HEK293 (cell line): ENCODE data around the gene PRKAG2.

Experiments
- CTCF ChIA-PET: fragments of 350-600 bp; formaldehyde crosslinking; extraction: SDS; loops from one replicate; lab custom pipeline; 2021; ENCODE audit warnings: antibody characterized with exemption; lab: Yijun Ruan, JAX
- POLR2A ChIA-PET: fragments of 300-600 bp; formaldehyde crosslinking; extraction: SDS; loops from one replicate; lab custom pipeline; 2020; ENCODE audit warnings: antibody characterized with exemption, inconsistent platforms; lab: Yijun Ruan, JAX
- H3K27ac ChIP-seq: fragments of 200-500 bp; sonication (Bioruptor generic); 2 replicates; pipeline ENCODE4 v1.5.1; 2014; ENCODE audit warnings: low read depth, low read length, control low read depth, inconsistent platforms; ENCODE audit errors: extremely low read depth
- H3K36me3 ChIP-seq, 2 experiments: fragments of 200-500 bp in 1 of 2; sonication (Bioruptor generic) in 1 of 2; 1 replicate in 1 of 2; 2 replicates in 1 of 2; pipeline ENCODE4 v1.5.1; 2014 to 2017; ENCODE audit warnings: inconsistent platforms in 2 of 2, low read length in 2 of 2; ENCODE audit not compliant: control insufficient read depth in 2 of 2, insufficient read depth in 1 of 2
- H3K4me1 ChIP-seq: fragments of 200-500 bp; sonication (Bioruptor generic); 2 replicates; pipeline ENCODE4 v1.5.1; 2014; ENCODE audit warnings: mild to moderate bottlenecking, low read length, inconsistent platforms; ENCODE audit not compliant: control insufficient read depth, insufficient read depth
- H3K4me3 ChIP-seq: 2 replicates; pipeline ENCODE4 v1.5.1; 2011; ENCODE audit warnings: low read depth, mild to moderate bottlenecking, control low read depth, low read length, moderate library complexity
- H3K9me3 ChIP-seq: fragments of 200-500 bp; sonication (Bioruptor generic); 2 replicates; pipeline ENCODE4 v1.5.1; 2014; ENCODE audit warnings: low read depth, low read length, inconsistent platforms; ENCODE audit not compliant: control insufficient read depth, insufficient read depth
- BCL6B ChIP-seq: fragments of 450-650 bp; formaldehyde crosslinking; IDR thresholded peaks from 2 replicates; pipeline ENCODE4 v1.5.1; 2017; ENCODE audit warnings: missing biosample characterization, missing genetic modification characterization
- GLI4 ChIP-seq: fragments of 450-650 bp; formaldehyde crosslinking; IDR thresholded peaks from 2 replicates; pipeline ENCODE4 v1.5.1; 2016; ENCODE audit warnings: missing biosample characterization, missing genetic modification characterization
- GLIS2 ChIP-seq: fragments of 450-650 bp; formaldehyde crosslinking; IDR thresholded peaks from 2 replicates; pipeline ENCODE4 v1.5.1; 2016; ENCODE audit warnings: missing biosample characterization, missing genetic modification characterization
- HIC1 ChIP-seq: fragments of 450-650 bp; formaldehyde crosslinking; IDR thresholded peaks from 2 replicates; pipeline ENCODE4 v1.5.1; 2016; ENCODE audit warnings: missing biosample characterization, missing genetic modification characterization
- HOXC10 ChIP-seq: sonication (generic); formaldehyde crosslinking; IDR thresholded peaks from 2 replicates; pipeline ENCODE4 v1.8.1; 2023; ENCODE audit warnings: mild to moderate bottlenecking, missing genetic modification reagents
- HOXD13 ChIP-seq: sonication (generic); formaldehyde crosslinking; IDR thresholded peaks from 2 replicates; pipeline ENCODE4 v1.8.0; 2022; ENCODE audit warnings: missing genetic modification reagents, borderline replicate concordance
- KLF17 ChIP-seq: fragments of 450-650 bp; formaldehyde crosslinking; IDR thresholded peaks from 2 replicates; pipeline ENCODE4 v1.5.1; 2016; ENCODE audit warnings: missing biosample characterization, missing genetic modification characterization
- KLF7 ChIP-seq: fragments of 450-650 bp; formaldehyde crosslinking; IDR thresholded peaks from 2 replicates; pipeline ENCODE4 v1.5.1; 2016; ENCODE audit warnings: missing biosample characterization, missing genetic modification characterization, borderline replicate concordance
- KLF8 ChIP-seq: fragments of 450-650 bp; formaldehyde crosslinking; IDR thresholded peaks from 2 replicates; pipeline ENCODE4 v1.5.1; 2016; ENCODE audit warnings: missing biosample characterization, missing genetic modification characterization
- KLF9 ChIP-seq: fragments of 450-650 bp; formaldehyde crosslinking; IDR thresholded peaks from 2 replicates; pipeline ENCODE4 v1.5.1; 2016; ENCODE audit warnings: missing biosample characterization, missing genetic modification characterization, low read depth
- PRDM4 ChIP-seq: fragments of 450-650 bp; formaldehyde crosslinking; IDR thresholded peaks from 2 replicates; pipeline ENCODE4 v1.5.1; 2017; ENCODE audit warnings: missing biosample characterization, missing genetic modification characterization
- SP2 ChIP-seq: fragments of 450-650 bp; formaldehyde crosslinking; IDR thresholded peaks from 2 replicates; pipeline ENCODE4 v1.5.1; 2016; ENCODE audit warnings: missing biosample characterization, missing genetic modification characterization
- ZFHX2 ChIP-seq: fragments of 450-650 bp; formaldehyde crosslinking; conservative IDR thresholded peaks from 2 replicates; pipeline ENCODE4 v1.5.1; 2016; ENCODE audit warnings: missing biosample characterization, missing genetic modification characterization
- ZFP69B ChIP-seq: fragments of 450-650 bp; formaldehyde crosslinking; IDR thresholded peaks from 2 replicates; pipeline ENCODE4 v1.5.1; 2016; ENCODE audit warnings: missing biosample characterization, missing genetic modification characterization
- ZNF138 ChIP-seq: fragments of 450-650 bp; formaldehyde crosslinking; IDR thresholded peaks from 2 replicates; pipeline ENCODE4 v1.5.1; 2016; ENCODE audit warnings: missing biosample characterization, missing genetic modification characterization, borderline replicate concordance
- ZNF211 ChIP-seq: fragments of 450-650 bp; formaldehyde crosslinking; IDR thresholded peaks from 2 replicates; pipeline ENCODE4 v1.5.1; 2016; ENCODE audit warnings: low read depth, missing biosample characterization, missing genetic modification characterization
- ZNF274 ChIP-seq, 2 experiments: fragments of 200-500 bp in 1 of 2; fragments of 450-650 bp in 1 of 2; sonication (Bioruptor generic) in 1 of 2; formaldehyde crosslinking in 1 of 2; IDR thresholded peaks; 2 replicates each; pipeline versions ENCODE4 v1.5.1 to v1.6.1; 2014 to 2016; ENCODE audit warnings: borderline replicate concordance in 1 of 2, inconsistent platforms in 1 of 2, low read length in 1 of 2, missing biosample characterization in 1 of 2, missing genetic modification characterization in 1 of 2
- ZNF350 ChIP-seq: fragments of 450-650 bp; formaldehyde crosslinking; IDR thresholded peaks from 2 replicates; pipeline ENCODE4 v1.5.0; 2017; ENCODE audit warnings: missing biosample characterization, mild to moderate bottlenecking, missing genetic modification characterization
- ZNF394 ChIP-seq: fragments of 450-650 bp; formaldehyde crosslinking; IDR thresholded peaks from 2 replicates; pipeline ENCODE4 v1.5.1; 2016; ENCODE audit warnings: missing biosample characterization, missing genetic modification characterization, mild to moderate bottlenecking, moderate library complexity, borderline replicate concordance
- ZNF398 ChIP-seq: fragments of 450-650 bp; formaldehyde crosslinking; IDR thresholded peaks from 2 replicates; pipeline ENCODE4 v1.5.1; 2017; ENCODE audit warnings: missing biosample characterization, missing genetic modification characterization
- ZNF426 ChIP-seq: fragments of 450-650 bp; formaldehyde crosslinking; IDR thresholded peaks from 2 replicates; pipeline ENCODE4 v1.5.1; 2017; ENCODE audit warnings: missing biosample characterization, missing genetic modification characterization, mild to moderate bottlenecking, inconsistent platforms, moderate library complexity
- ZNF501 ChIP-seq: fragments of 450-650 bp; formaldehyde crosslinking; IDR thresholded peaks from 2 replicates; pipeline ENCODE4 v1.5.1; 2016; ENCODE audit warnings: missing biosample characterization, missing genetic modification characterization
- ZNF544 ChIP-seq: fragments of 450-650 bp; formaldehyde crosslinking; IDR thresholded peaks from 2 replicates; pipeline ENCODE4 v1.5.0; 2017; ENCODE audit warnings: missing biosample characterization, missing genetic modification characterization
- ZNF658 ChIP-seq: fragments of 450-650 bp; formaldehyde crosslinking; IDR thresholded peaks from 2 replicates; pipeline ENCODE4; 2016; ENCODE audit warnings: missing biosample characterization, missing genetic modification characterization
- ZNF707 ChIP-seq: fragments of 450-650 bp; formaldehyde crosslinking; IDR thresholded peaks from 2 replicates; pipeline ENCODE4 v1.5.1; 2016; ENCODE audit warnings: missing biosample characterization, missing genetic modification characterization
- ZNF777 ChIP-seq: fragments of 450-650 bp; formaldehyde crosslinking; IDR thresholded peaks from 2 replicates; pipeline ENCODE4 v1.5.1; 2017; ENCODE audit warnings: missing biosample characterization, missing genetic modification characterization, borderline replicate concordance
- ZNF785 ChIP-seq: fragments of 450-650 bp; formaldehyde crosslinking; IDR thresholded peaks from 2 replicates; pipeline ENCODE4 v1.5.1; 2016; ENCODE audit warnings: missing biosample characterization, missing genetic modification characterization

The PRKAG2 gene

GRCh38 chr7:151677581-151678226, 199.2 kb downstream of the PRKAG2 start:
- ChIA-PET POLR2A (no interaction called here), CTCF (interaction anchor here (1.6 kb wide), 1 partner anchor 28 kb away, joined by 5 read pairs; no protein-coding TSS in a partner anchor)
- Histone ChIP-seq H3K9me3 (no peaks in the 10 kb centered on the region), H3K4me3 (no peak overlapping the region), H3K27ac (no peak overlapping the region), H3K4me1 (no peaks in the 10 kb centered on the region), H3K36me3 (no peaks in the 10 kb centered on the region)
- TF ChIP-seq GLIS2 (tag by site-specific recombination): no peak
- no peak for TF ChIP-seq ZNF544
- TF ChIP-seq ZNF211 (tag by site-specific recombination): no peak
- TF ChIP-seq ZNF785: no peak
- TF ChIP-seq ZFP69B (tag by site-specific recombination): no peak
- TF ChIP-seq ZFHX2 (tag by site-specific recombination): no peak
- no peak for TF ChIP-seq ZNF138 (tag by site-specific recombination)
- no peak for TF ChIP-seq KLF17 (tag by site-specific recombination)
- no peak for TF ChIP-seq ZNF777
- no peak for TF ChIP-seq ZNF426 (tag by site-specific recombination)
- TF ChIP-seq ZNF350: no peak
- TF ChIP-seq ZNF398 (tag by site-specific recombination): no peak

- ChIA-PET POLR2A (no interaction called here), CTCF (interaction anchor here (0.6 to 1.6 kb wide), 4 partner anchors 16 to 151 kb away, joined by 3 to 5 read pairs (median 4); no protein-coding TSS in a partner anchor)
- Histone ChIP-seq H3K36me3 (no peaks in the 10 kb centered on the region), H3K27ac (no peak overlapping the region), H3K4me1 (no peaks in the 10 kb centered on the region), H3K9me3 (no peaks in the 10 kb centered on the region), H3K4me3 (no peak overlapping the region)
- TF ChIP-seq BCL6B (no peak), PRDM4 (tag by site-specific recombination) (no peak), HIC1 (tag by site-specific recombination) (no peak), HOXC10 (CRISPR knock-in tag) (no peak), ZNF274 (IDR thresholded peaks at IDR 0.05; ENCODE audit: low read length) (no peak), ZNF274 (tag by site-specific recombination; IDR thresholded peaks at IDR 0.05; ENCODE audit: borderline replicate concordance) (no peak), KLF7 (tag by site-specific recombination) (no peak), GLI4 (tag by site-specific recombination) (no peak), HOXD13 (CRISPR knock-in tag) (no peak), ZNF707 (tag by site-specific recombination) (no peak), KLF8 (no peak), ZNF394 (tag by site-specific recombination) (no peak), SP2 (no peak), ZFP69B (tag by site-specific recombination) (no peak), KLF9 (tag by site-specific recombination) (no peak), ZNF658 (tag by site-specific recombination) (no peak), ZNF501 (tag by site-specific recombination) (no peak)
Measured at GRCh38 chr7:151676759-151677158, 200.2 kb downstream of the PRKAG2 start.
